GM12874 (cell line): ENCODE results near the gene PODNL1.

Source experiments
- TF ChIP-seq, protein P1 (sequence below): IDR thresholded peaks from 2 replicates; pipeline ENCODE4 v1.5.1; 2011; ENCODE audit warnings: low read depth, mild to moderate bottlenecking, control low read depth, low read length, moderate library complexity; ENCODE audit not compliant: insufficient read depth

Gene PODNL1

DNA sequence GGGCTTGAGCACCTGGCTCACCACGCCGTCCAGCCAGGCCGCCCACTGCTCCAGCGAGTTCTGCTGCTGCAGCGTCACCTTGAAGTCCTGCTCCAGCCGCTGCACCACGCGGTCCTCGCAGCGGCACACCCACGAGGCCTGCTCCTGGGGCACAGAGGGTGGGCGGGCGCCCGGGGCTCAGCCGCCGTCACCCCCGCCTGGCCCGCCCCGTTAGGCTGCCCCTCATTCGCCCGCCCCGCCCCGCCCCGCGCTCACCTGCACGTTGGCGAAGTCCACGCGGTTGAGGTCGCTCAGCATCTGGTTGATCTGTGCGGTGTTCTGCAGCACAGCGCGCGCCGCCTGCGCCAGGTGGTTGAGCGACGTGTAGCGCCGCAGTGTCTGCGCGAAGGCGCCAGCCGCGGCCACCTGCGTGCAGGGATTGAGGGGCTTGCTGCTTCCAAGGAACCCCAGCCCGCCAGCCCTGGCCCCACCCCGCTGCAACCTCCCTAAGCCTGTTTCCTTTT is 25.4 kb upstream of the PODNL1 start:
- TF ChIP-seq, protein P1, sequence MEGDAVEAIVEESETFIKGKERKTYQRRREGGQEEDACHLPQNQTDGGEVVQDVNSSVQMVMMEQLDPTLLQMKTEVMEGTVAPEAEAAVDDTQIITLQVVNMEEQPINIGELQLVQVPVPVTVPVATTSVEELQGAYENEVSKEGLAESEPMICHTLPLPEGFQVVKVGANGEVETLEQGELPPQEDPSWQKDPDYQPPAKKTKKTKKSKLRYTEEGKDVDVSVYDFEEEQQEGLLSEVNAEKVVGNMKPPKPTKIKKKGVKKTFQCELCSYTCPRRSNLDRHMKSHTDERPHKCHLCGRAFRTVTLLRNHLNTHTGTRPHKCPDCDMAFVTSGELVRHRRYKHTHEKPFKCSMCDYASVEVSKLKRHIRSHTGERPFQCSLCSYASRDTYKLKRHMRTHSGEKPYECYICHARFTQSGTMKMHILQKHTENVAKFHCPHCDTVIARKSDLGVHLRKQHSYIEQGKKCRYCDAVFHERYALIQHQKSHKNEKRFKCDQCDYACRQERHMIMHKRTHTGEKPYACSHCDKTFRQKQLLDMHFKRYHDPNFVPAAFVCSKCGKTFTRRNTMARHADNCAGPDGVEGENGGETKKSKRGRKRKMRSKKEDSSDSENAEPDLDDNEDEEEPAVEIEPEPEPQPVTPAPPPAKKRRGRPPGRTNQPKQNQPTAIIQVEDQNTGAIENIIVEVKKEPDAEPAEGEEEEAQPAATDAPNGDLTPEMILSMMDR: no peak

DNA sequence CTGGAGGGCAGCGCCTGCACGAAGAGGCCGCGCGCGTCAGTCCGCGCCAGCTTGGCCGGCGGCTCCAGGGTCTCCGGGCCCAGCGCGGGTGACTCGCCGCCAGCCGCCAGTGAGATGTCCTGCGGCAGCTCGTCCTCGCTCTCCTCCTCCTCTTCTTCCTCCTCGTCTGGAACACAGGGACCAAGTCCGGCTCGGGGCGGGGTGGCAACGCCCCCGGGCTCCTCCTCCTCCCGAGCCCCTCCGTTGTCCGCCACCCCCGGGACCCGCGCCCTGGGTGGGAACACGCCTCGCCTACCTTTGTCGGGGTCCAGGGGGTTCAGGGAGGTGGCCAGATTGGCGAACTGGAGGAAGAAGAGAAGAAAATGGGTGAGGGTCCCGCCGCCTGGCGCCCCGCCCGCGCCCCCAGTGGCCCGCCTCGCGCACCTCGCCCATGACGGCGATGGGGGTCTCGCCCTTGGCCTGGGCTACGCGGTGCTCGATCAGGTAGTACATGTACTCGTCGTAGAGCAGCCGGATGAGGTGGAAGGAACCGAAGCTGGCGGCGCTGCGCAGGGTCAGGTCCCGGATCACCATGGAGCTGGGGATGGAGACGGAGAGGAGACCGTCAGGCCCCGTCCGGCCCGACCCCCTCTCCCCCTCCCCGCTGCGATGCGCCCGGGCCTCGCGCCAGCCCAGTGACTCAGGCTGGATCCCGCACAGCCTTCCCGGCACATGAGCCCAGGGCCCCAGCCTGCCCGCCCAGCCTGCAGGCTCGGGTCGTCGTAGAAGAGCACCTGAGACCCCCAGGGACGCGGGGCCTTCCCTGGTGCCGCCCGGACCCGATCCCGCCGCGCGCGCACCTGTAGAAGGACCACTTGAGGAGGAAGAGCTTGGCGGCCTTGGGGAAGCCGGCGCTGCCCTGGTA is 24.7 kb upstream of the PODNL1 start:
- TF ChIP-seq, protein P1: no peak

DNA sequence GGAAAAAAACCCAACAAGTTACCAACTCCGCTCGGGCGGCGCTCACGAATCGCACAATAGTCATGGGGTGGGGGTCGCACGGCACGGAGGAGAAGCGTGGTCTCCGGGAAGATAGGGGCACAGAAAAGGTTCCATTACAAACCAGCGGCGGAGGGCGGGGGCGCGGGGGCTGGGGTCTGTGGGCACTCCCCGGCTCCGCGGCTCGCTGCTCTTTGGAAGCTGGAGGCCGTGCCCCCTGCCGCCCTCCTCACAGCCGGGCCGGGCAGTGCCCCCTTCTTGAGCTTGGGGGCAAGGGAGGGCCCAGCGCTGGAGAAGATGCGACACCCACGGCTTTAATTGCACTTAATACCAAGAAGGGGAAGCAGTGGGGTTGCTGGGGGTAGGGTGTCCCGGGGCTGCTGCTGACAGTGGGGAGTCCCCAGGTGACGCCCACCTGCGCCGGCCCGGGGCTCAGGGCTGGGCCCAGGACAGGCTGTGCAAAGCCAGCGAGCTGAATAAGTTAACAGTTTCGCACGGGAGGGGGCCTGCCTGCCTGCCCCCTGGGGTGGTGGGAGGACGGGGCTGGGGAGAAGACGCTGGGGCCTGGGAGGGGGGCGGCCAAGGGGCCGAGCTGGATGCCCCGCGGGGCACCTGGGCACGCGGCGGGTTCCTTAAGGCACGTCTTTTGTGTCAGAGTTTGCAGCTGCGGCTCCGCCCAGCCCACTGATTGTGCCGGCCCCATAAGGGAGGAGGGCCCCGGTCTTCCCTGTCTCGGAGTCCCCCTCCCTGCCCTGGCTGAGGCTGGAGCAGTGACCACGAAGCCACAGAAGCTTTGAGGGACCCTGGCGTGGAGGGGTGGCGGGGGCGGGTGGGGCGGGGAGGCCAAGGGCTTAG is 23.8 kb upstream of the PODNL1 start:
- TF ChIP-seq, protein P1: no peak

DNA sequence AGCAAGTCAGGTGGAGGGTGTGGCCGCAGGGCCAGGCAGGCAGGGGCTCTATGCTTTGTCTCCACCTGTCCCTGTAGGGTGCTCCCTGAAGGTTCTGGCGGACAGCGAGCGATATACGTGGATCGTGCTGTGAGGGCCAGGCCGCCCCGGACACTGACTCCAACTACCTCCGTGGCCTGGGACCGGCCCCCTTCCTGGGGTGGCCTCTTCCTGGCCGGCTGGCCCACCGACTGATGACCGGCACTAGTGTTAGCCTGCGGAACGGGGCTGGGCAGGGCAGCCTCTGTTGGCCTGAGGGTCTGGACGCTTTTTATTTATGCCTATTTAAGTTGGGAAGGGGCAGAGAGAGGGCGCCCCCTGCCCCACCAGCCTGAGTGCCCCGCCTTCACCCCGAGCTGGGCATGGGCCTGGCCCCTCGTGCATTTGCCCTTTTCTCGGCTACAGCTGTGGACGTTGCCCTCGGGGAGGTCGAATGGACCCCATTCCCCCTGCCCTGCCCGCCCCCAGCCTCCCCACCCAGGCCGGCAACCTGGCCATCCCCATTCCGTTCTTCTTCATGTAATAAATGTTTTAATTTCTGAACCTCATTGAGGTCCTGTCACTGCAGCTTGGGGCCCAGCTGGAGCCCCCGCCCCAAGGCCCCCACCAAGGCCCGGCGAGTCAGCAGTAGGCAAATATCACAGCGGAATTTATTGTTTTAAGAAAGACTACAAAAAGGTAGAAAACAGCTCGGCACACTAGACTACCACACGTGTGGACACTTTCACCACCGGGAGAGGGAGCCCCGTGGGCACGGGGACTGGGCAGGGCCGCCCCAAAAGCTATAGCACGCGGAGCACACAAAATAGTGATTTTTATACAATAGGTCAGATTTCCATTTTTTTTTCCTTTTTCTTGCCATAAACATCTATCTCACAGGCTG is 22.9 kb upstream of the PODNL1 start:
- TF ChIP-seq, protein P1: no peak

DNA sequence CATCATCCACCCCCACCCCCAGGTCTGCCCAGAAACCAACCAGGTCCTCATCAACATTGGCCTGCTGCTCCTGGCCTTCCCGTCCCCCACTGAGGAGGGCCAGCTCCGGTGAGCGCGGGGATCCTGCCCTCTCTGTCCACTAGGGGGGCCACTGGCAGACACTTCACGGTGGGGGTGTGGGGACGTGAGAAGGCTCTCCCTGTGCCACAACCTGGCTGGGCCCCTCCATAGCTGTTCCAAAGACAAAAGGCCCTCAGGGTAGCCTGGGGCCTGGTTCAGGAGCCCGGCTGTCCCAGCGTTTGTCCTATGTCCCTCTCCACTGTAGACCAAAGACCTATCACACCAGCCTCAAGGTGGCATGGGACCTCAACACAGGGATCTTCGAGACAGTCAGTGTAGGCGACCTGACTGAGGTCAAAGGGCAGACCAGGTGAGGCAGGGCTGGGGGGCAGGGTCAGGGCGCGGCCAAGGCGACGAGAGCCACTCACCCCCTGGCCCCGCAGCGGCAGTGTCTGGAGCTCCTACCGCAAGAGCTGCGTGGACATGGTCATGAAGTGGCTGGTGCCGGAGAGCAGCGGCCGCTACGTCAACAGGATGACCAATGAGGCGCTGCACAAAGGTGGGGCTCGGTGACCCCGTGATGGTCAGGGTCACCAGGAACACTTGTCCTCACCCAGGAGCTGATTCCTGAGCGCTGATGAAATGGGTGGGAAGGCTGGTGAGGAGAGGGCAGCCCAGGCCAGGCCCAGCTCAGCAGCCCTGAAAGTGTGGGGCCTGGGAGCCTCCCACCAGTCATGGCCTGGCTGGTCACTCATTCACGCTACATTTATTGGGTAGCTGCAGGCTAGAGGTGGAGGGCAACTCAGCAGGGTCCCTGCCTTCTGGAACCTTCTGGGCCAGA is 22.0 kb upstream of the PODNL1 start:
- TF ChIP-seq, protein P1: peak; percentile 40

DNA sequence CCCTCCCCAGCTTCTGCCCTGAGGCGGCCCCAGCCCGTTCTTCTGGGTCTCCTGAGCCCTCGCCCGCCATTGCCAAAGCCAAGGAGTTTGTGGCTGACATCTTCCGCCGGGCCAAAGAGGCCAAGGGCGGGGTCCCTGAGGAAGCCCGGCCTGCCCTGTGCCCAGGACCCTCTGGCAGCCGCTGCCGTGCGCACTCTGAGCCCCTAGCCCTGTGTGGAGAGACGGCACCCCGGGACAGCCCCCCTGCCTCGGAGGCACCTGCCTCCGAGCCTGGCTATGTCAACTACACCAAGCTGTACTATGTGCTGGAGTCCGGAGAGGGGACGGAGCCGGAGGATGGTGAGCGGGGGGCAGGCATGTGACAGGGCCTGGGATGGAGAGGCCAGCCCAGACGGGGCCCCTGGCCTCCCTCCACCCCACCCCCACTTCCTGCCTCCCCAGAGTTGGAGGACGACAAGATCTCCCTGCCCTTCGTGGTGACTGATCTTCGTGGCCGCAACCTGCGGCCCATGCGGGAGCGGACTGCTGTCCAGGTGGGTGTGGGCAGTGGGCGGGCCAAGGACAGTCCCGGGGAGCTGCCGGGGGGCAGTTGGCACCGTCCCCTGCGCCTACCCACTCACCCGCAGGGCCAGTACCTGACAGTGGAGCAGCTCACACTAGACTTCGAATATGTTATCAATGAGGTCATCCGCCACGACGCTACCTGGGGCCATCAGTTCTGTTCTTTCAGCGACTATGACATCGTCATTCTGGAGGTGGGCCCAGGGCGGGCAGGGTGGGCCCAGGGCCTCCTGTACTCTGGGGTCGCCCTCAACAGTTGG is 21.1 kb upstream of the PODNL1 start:
- TF ChIP-seq, protein P1: no peak
